NCI-H526 treated with DMSO at 0.1 percent for 48 hours (cell line): ENCODE measurements around the gene MAGEB17.
"Not testable (repeated sequence)": the region's sequence is repeated elsewhere in the genome, so short reads cannot be mapped to it uniquely, and the experiment has no call there.

Experiments
- DNase-seq: peaks from one replicate; lab custom pipeline; 2025; lab: John Stamatoyannopoulos, UW

MAGEB17 gene

DNA sequence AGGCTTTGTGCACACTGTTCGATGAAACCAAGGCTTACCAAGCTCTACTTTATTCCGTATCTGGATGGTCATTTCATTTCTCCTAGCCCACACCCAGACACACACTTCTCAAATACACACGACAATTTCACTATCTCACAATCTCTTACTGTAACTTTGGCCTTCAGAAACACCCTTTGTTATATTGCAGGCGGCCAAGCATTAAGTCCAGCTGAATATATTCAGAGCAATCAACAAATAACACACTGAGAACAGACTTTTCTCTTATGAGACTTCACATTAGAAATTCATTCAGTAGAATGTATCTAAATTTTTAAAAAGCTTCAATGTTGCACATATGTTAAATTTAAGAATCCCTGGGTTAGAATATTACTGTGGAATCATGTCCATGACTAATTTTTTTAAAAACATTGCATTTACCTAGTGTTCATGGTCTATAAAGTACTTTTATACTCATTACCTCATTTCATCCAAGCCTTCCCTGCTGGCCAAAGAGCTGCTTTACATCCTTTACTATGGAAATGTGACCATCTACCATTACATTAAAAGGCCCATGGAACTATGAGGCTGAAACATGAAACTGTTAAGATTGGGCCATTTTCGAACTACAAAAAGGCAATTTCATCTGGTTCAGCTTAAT is 10.5 kb upstream of the MAGEB17 start:
- DNase-seq, result no peak

DNA sequence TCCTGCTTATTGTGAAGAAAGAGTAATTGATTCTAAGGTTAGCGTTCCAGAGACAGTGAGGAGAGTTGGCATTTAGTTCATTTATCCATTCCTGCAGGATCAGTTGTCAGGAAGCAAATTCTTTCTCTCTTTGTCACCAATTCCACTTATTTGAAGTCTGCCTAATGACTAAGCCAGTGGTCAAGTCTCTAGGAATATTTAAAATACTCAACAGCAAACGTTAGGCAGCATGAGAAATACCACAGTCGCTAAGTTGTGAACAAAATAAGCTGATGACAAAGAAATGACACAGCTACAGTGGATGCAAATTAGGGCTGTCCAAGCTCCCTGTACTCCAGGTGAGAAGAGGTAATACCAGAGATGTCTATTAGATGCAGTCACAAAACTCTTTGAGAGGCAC is 6.6 kb upstream of the MAGEB17 start:
- no peak for DNase-seq

DNA sequence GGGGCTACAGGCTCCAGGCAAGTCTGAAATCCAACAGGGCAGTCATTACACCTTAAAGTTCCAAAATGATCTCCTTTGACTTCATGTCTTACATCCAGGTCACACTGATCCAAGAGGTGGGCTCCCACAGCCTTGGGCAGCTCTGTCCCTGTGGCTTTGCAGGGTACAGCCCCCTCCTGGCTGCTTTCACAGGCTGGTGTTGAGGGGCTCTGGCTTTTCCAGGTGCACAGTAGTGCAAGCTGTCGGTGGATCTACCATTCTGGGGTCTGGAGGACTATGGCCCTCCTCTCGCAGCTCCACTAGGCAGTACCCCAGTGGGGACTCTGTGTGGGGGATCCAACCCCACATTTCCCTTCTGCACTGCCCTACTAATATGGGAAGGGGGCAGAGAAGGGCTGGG is 6.1 kb upstream of the MAGEB17 start:
- not testable (repeated sequence) for DNase-seq

DNA sequence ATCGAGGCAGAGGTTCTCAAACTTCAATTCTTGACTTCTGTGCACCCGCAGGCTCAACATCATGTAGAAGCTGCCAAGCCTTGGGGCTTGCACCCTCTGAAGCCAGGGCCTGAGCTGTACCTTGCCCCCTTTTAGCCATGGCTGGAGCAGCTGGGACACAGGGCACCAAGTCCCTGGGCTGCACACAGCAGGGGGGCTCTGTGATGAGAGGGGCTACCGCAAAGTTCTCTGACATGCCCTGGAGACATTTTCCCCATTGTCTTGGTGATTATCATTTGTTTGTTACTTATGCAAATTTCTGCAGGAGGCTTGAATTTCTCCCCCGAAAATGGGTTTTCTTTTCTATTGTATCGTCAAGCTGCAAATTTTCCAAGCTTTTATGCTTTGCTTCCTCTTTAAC is 4.9 kb upstream of the MAGEB17 start:
- DNase-seq, result no peak

DNA sequence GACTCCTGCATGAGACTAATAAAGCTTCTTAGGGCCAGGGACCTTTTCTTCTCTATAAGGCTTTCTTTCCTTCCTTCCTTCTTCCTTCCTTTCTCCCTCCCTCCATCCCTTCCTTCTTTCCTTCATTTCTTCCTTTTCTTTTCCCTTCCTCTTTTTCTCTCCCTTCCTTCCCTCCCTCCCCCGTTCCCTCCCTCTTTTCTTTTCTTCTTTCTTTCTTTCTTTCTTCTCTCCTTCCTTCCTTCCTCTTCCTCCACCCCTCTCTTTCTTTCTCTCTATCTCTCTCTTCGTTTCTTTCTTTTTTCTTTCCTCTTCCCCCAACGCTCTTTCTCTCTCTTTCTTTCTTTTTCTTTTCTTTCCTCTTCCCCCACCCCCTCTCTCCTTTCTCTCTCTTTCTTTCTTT is 2.5 kb upstream of the MAGEB17 start:
- DNase-seq, result no peak

DNA sequence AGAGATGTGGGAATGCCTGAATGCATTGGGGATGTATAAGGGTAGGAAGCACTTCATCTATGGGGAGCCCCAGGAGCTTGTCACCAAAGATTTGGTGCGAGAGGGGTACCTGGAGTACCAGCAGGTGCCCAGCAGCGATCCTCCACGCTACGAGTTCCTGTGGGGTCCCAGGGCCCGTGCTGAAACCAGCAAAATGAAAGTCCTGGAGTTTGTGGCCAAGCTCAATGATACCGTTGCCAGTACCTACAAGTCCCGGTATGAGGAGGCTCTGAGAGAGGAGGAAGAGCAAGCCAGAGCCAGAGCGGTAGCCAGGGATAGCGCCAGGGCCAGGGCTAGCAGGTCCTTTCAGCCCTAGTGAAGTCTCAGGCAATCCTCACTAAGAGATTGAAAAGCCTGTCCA is 3.8 kb downstream of the MAGEB17 start:
- DNase-seq, result no peak

DNA sequence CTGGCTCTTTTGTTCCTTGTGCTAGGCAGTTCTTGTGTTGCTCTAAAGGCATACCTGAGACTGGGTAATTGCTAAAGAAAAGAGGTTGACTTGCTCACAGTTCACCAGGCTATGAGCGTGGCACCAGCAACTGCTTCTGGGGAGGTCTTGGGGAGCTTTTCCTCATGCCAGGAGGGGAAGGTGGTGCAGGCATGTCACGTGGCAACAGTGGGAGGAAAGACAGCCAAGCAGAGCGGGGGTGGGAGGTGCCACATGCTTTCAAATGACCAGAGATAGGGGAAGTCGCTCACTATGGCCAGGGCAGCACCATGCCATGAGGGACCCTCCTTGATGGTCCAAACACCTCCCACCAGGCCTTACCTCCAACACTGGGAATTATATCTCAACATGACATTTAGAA is 4.7 kb downstream of the MAGEB17 start:
- DNase-seq, result no peak

DNA sequence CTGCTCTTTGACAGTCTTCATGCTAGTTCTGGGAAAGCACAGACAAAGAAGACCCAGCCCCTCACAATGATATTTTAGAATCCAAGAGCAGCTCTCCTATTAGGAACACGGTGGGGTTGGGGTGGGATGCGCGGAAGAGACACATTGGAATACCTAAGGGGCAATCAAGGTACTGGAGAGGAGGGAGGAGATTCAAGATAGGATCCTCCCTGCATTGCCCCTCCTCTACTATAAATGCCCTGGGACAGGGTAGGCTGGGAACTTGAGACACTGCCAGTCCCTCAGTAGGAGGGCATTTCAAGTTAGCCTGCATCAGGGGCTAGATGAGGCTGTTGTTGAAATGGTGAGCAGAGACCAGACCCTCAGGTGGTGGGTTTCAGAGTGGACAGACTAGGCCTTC is 5.1 kb downstream of the MAGEB17 start:
- DNase-seq, result no peak

DNA sequence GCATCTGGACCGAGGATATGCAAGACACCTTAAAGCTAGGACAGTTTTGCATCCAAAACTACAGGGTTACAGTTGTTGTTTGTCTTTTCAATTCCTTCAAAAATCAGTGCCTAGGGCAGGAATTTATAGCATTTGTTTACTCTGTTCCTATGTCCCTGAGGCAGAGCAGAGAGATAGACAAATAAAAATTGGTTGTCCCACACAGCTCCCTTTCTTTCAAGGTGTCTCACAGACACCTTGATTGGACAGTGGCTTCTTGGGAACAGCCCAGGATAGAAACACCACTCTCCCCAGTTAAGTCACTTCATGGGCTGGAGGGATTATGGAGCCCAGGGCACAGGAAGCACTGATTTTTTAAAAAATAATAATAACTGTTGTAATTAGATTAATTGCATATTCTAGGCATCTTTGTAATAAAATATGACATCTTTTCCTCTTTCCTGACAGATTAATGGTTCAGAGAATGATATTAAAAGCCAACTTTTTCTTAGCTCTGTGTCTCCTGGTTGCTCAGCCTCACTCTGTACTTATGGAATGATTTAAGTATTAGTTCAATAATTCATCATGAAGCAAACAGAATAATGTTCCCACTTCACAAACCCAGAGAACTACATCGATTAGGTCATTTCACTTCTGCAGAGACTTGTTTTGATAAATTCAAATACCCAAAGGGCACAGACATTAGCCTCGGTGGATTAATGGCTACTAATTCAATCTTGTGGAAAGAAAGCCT is 8.2 kb downstream of the MAGEB17 start:
- DNase-seq, result no peak

DNA sequence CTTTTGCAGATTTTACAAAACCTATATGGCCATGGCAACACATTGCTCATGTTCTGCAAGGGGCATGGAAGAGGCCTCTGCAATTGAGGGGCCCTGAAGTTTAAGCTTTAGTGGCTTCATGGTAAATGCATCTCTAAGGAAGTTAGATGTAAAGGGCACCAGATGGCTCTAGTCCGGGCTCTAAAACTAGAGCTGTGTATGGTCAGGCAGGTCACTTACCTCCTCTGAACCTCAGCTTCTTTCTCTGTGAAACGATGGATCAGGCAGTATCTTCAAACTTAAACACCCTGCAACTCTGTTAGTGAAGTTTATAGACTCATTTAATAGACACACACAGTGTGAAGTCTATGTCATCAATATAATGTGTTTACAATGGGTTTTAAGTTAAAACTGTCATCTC is 10.0 kb downstream of the MAGEB17 start:
- no peak for DNase-seq

DNA sequence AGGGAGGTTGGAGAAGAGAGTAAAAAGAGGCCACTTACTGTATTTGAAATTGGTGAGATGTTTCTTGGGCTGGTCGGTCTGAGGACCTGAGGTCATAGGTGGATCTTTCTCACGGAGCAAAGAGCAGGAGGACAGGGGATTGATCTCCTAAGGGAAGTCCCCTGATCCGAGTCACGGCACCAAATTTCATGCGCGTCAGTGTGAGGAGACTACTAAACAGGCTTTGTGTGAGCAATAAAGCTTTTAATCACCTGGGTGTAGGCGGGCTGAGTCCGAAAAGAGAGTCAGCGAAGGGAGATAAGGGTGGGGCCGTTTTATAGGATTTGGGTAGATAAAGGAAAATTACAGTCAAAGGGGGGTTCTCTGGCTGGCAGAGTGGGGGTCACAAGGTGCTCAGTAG is 16.6 kb downstream of the MAGEB17 start:
- DNase-seq, result not testable (repeated sequence)

DNA sequence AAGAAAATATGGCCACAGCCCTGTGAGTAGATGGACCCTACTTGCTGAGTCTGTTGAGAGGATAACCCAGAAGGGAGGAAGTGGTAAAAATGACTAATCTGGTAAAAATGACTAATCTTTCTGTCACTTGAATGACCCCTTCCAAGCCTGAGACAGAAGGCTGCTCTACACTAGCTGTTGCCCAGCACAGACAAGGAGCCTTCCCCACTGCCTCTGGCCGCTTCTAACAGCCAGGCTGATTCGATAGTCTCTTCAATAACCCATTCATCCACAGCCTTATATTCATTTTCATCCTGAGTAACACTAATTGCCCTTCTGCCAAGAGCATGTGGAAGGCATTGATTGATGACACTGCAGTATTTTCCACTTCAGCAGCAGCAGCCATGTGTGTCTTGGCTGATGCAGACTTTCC is 18.4 kb downstream of the MAGEB17 start:
- DNase-seq, result no peak

DNA sequence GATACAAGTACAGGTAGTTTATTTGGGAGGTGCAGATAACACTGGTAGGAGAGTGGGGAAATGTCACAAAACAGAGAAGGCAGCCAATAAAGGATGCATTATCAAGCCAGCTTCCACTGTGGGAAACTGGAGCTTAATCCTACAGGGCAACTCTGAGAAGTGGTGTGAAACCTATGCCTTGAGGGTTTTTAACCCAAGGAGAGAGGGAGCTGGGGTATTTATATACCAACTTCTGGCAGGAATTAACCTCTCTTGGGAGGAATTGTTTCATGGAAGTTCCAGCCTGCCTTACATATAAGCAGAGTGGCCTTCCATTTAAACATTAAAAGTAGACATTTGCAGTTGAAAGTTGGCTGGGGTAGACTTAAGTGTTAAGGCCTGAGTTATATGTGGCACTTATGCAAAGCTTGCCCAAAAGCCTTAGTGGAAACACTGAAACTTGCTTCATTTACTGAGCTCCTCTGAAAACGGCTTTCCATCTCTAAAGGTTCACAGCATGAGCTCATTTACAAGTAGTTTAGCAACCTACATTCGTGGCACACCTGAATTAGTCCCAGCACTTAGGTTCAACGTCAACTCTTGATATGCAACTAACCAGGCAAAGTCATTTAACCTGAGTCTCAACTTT is 19.2 kb downstream of the MAGEB17 start:
- no peak for DNase-seq

DNA sequence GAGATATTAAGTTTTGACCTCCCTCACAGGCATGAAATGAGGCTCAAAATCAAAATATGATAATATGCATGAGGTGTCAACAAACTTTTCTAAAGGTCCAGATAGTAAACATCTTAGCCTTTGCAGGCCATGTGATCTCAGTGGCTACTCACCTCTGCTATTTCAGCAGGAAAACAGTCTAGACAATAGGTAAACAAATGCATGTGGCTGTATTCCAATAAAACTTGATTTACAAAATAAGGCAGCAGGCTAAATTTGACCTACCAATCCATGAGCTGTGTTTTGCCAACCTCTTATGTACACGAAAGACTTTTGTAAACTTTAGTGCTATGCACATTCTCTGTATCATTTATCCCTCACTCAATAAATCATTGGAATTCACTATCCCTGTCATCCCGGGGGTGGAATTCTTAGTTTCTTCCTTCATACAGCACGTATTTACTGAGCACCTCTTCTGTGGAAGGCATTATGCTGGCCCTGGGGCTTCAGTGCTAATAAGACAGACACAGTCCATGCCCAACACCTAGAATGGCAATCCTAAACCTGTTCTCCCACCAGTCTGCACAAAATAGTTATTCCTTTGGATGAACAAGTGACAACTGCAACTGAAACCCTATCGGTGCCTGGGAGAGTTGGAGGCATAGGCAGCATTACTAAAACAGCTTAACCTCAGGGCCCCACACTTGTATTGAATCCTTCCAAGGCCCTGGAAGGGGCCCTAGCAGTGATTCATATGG is 19.9 kb downstream of the MAGEB17 start:
- DNase-seq, result no peak

DNA sequence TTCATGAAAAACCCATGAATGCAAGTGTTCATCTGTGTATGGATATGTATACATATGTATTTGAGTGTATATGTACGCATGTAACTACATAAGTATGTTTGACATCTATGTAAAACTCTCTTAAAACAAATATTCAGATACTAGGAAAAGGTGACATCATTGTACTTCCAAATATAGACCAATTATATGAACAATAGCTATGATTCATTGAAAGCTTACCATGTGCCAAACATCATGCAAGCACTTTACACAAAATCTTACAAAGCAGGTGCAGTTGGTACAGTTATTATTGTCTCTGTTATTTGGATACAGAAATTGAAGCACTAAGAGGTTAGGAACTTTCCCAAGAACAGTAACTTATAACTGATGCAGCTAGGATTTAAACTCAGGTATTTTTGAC is 21.4 kb downstream of the MAGEB17 start:
- DNase-seq, result no peak

DNA sequence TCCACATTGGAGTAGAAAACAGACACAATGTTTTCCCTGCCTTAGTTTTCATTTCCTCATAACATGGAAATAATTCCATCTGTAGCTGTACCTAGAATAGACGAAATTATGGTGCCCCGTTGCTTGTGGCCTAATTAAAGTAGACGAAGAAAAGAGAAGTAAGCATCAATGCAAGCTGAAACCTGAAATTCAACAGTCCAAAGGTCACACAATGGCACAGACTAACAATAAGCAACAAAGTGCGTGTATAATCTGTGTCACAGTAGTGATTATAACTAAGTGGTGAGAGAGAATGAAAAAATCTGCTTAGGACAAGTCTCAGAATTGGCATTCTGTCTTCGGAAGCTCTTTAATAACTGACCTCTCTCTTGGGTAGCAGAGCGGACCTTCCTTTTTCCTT is 24.3 kb downstream of the MAGEB17 start:
- DNase-seq, result no peak

DNA sequence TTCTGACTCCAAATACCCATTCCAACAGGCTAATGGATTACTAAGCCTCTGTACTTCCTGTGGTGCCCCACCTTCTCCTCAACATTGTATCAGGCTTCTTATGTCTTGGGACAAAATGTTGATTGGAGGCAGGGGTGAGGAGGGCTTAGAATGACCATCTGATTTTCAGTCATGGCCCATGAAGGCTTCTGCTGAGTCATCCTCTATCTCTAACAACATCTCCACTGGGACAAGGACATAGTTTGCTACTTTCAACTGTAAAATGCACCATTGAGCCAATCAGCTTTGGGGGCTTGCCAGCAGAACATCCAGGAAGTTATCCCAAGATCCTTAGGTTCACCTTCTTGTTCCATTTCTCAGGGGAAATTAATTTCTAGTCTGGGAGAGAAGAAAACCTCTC is 29.5 kb downstream of the MAGEB17 start:
- DNase-seq, result no peak

DNA sequence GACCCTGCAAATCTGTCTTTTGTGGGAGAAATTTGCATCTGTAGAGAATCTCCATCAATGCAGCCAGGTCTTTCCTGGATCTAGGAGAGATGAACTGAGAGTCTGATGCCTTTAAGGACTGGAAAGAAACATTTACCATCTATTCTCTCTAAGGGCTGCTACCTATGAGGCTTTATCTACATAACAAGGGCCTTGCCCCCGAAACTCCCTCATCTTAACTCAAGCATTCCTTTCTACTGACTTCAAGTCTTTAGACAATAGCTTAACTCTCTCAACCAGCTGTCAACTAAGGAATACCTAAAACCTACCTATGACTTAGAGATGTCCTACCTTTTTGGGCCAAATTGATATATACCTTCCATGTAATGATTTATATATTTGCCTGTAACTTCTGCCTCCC is 32.1 kb downstream of the MAGEB17 start:
- no peak for DNase-seq

DNA sequence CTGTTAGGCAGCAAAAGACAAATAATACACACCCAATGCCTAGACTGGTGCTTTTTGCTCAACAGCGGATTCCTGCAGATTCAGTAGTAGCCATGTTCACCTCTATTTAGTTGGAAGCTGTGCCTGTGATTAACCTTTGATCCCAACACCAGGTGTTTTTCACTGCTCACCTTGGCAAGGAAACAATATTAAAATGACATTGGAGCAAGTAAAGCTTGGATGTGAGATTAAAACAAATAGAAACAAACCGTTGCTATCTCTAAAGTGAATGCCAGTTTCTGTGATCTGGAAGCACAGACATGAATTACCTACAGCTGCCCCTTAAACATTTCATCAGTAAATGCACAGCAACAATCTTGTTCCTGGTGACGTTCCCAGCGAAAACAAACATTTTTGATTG is 35.7 kb downstream of the MAGEB17 start:
- DNase-seq, result peak; percentile 64

DNA sequence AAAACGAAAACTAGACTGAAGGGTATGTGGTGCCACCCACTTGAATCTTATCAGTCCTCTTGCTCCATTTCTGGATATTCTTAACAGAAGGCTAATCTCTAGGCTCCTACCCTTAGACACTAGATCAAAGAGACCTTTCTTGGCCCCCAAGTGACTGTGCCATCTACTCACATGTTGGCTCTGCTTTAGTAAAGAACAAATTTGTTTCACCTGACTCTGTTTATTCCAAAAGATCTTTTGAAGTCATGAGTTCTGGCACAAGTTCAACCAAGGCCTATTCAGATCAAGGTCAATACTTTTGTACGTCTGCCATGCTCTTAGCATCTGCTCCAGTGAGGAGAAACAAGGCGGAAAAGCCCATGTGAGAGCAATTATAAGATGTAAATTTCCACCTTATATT is 37.3 kb downstream of the MAGEB17 start:
- DNase-seq, result no peak

DNA sequence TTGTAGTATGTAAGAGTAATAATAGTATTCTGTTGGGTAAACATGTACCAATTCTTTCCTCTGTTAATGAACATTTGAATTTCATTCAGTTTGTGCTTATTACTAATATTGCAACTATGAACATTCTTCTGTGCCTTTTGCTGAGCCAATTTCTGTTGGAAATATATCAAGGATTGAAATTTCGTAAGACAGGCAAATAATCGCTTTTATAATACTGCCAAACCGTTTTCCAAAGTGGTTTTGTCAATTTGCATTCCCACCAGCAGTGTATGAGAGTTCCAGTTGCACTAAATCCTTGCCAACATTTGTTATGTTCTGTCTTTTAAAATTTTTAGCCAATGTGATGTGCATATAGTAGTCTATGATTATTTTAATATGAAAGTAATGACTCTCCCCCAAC is 38.6 kb downstream of the MAGEB17 start:
- no peak for DNase-seq

DNA sequence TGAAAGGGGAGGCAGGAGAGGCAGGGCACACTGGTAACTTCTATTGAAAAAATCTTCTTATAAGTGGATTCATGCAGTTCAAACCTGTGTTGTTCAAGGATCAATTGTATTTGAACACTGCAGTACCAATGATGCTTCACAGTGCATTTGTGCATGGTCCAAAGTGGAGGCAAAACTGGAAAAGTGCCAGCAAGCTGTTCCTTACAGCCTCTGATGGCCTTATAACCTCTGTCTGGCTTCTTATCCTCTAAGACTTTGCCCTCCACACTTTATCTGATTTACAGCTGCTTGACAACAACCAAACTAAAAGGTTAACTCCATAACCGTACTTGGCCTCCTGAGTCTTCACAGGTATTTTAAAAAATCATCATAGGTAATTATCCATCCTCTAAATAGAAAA is 40.4 kb downstream of the MAGEB17 start:
- no peak for DNase-seq

DNA sequence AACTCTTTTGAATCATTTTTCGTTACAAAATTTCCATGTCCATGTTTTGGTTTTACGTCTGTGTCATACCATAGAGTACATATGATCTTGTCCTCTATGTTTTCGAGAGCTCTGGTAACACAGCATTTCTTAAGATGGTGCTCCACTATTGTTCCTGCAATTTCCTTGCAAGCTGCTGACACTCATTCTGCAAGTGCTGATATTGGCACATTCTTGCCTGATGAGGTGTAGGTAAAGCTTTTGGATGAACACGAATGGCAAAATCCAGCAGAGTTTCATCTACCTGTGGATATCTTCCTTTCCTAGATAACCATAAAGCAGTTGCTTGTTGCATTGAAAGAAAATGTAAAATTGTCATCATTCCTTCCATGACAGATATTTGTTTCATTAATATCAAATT is 41.3 kb downstream of the MAGEB17 start:
- DNase-seq, result no peak
